SU-DHL-6 (cell line): Measurements from ENCODE around the gene RAB44.
A peak's percentile ranks its signal among the peaks of the same experiment; 100 is the strongest.

Experiments
- H2AFZ ChIP-seq: fragments of 200-600 bp; sonication (generic); 2 replicates; pipeline ENCODE4 v1.6.1; 2014; ENCODE audit warnings: low read depth, mild to moderate bottlenecking, moderate library complexity, mixed read lengths, antibody characterized with exemption, low read length; ENCODE audit not compliant: severe bottlenecking
- H3F3A ChIP-seq: fragments of 200-600 bp; shearing (Covaris generic); 2 replicates; pipeline ENCODE4 v1.6.0; 2016; ENCODE audit warnings: antibody characterized with exemption, mild to moderate bottlenecking; ENCODE audit not compliant: insufficient read depth
- H3K27ac ChIP-seq: fragments of 200-600 bp; sonication (generic); 2 replicates; pipeline ENCODE4 v1.5.1; 2016; ENCODE audit warnings: low read depth, mild to moderate bottlenecking, low read length, moderate library complexity, mixed read lengths
- H3K27me3 ChIP-seq: fragments of 200-600 bp; sonication (generic), shearing (Covaris generic); 2 replicates; pipeline ENCODE4 v1.6.0; 2014; ENCODE audit warnings: mild to moderate bottlenecking, low read length
- H3K36me3 ChIP-seq: fragments of 200-600 bp; sonication (generic); 2 replicates; pipeline ENCODE4 v1.6.1; 2014; ENCODE audit warnings: mild to moderate bottlenecking, low read length, mixed read lengths
- H3K4me2 ChIP-seq: fragments of 300-600, 200-600 bp; shearing (Covaris generic), sonication (generic); 2 replicates; pipeline ENCODE4 v1.6.0; 2014; ENCODE audit warnings: low read length, low read depth, mild to moderate bottlenecking; ENCODE audit not compliant: poor library complexity, severe bottlenecking
- H3K4me3 ChIP-seq: fragments of 200-600 bp; sonication (generic); 2 replicates; pipeline ENCODE4 v1.5.1; 2014; ENCODE audit warnings: antibody characterized with exemption, low read length, mild to moderate bottlenecking, mixed read lengths; ENCODE audit not compliant: insufficient read depth, poor library complexity, severe bottlenecking
- H3K79me2 ChIP-seq: fragments of 200-600 bp; sonication (generic); 2 replicates; pipeline ENCODE4 v1.6.1; 2014; ENCODE audit warnings: mild to moderate bottlenecking, low read length, moderate library complexity; ENCODE audit not compliant: insufficient read depth
- H3K9ac ChIP-seq: fragments of 200-600 bp; sonication (generic); 2 replicates; pipeline ENCODE4 v1.7.0; 2014; ENCODE audit warnings: mild to moderate bottlenecking, low read length
- H3K9me2 ChIP-seq: fragments of 200-600 bp; sonication (generic); replicated peaks from 2 replicates; pipeline ENCODE4 v1.6.1; 2014; ENCODE audit warnings: low read length; ENCODE audit not compliant: insufficient read depth
- H3K9me3 ChIP-seq: fragments of 200-600 bp; sonication (generic); 2 replicates; pipeline ENCODE4 v1.6.1; 2014; ENCODE audit warnings: low read length, mixed read lengths; ENCODE audit not compliant: insufficient read depth
- H4K20me1 ChIP-seq: fragments of 200-600 bp; sonication (generic); 2 replicates; pipeline ENCODE4 v1.6.1; 2014; ENCODE audit warnings: low read depth, mild to moderate bottlenecking, antibody characterized with exemption, low read length, moderate library complexity, mixed read lengths
- CTCF ChIP-seq: fragments of 200-600 bp; sonication (generic); IDR thresholded peaks from one replicate; pipeline ENCODE4 v1.5.1; 2017; ENCODE audit warnings: antibody characterized with exemption, mild to moderate bottlenecking, low read length, moderate library complexity; ENCODE audit not compliant: insufficient read depth, poor library complexity, severe bottlenecking
- EZH2phosphoT487 ChIP-seq: fragments of 200-600 bp; sonication (generic), shearing (Covaris generic); conservative IDR thresholded peaks from 2 replicates; pipeline ENCODE4 v1.6.1; 2018; ENCODE audit warnings: mild to moderate bottlenecking, antibody characterized with exemption, low read length, moderate library complexity, mixed read lengths

RAB44 gene

DNA sequence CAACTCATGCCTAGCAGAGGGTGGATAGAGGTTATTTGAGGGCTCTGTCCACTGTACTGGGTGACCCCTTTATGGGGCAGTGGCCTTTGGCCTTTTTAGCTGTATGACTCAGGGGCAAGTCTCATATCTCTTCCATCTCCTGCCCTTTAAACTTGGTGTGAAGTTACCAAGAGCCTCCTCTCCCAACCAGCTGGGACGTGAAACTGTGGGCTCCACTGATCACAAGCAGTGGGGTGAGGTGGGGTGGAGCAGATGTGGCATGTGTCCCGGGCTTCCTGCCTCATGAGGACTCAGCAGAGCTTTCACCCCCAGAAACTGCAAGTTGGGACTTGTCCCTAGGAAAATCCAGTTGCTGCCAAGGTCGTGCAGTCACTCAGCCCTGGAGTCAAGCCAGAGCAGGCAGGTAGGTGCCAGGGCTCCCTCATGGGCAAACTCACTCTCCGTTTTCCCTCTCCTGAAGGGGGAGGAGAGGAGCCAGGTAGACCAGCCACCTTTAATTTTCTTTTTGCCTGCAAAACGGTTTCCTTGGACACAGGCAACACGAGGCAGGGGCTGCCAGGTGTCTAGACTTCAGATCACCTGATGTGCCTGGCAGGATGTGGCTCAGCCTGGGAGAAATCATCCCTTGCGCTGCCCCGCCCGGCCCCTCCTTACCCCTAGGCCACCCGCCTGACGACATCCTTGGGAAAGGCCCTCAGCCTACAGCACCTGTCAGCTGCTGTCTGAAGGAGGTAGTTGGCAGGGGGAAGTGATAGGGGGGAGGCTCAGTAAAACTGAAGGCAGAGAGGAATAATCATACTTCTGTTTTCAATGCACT is 15.1 kb upstream of the RAB44 start:
- H3K4me3 ChIP-seq, result no peak overlapping the region
- H3K9me2 ChIP-seq, result no peaks in the 10 kb centered on the region
- H3K27me3 ChIP-seq, result no peaks in the 10 kb centered on the region
- no peak for TF ChIP-seq EZH2phosphoT487
- no peak for TF ChIP-seq CTCF
- peak overlapping the region; percentile 35 for H3K4me2 ChIP-seq
- H3K9ac ChIP-seq, result peak overlapping the region; percentile 14
- H3F3A ChIP-seq, result peaks cover 24% of the 10 kb centered on the region
- no peaks in the 10 kb centered on the region for H3K9me3 ChIP-seq
- H2AFZ ChIP-seq, result no peak overlapping the region
- peak overlapping the region; percentile 44 for H3K27ac ChIP-seq
- H3K36me3 ChIP-seq, result no peaks in the 10 kb centered on the region
- H3K79me2 ChIP-seq, result no peaks in the 10 kb centered on the region
- no peaks in the 10 kb centered on the region for H4K20me1 ChIP-seq

GRCh38 chr6:36683145-36683655 is 14.4 kb upstream of the RAB44 start:
- Histone ChIP-seq H3K9me2 (no peaks in the 10 kb centered on the region), H2AFZ (no peak overlapping the region), H3K27me3 (no peaks in the 10 kb centered on the region), H3K4me3 (no peak overlapping the region), H3F3A (peaks cover 17% of the 10 kb centered on the region), H3K27ac (peak overlapping the region; percentile 15; the same call in 1 of the 2 replicates), H4K20me1 (no peaks in the 10 kb centered on the region), H3K4me2 (peak overlapping the region; percentile 35), H3K9me3 (no peaks in the 10 kb centered on the region), H3K9ac (peak overlapping the region; percentile 14; the same call in 1 of the 2 replicates), H3K36me3 (no peaks in the 10 kb centered on the region), H3K79me2 (no peaks in the 10 kb centered on the region)
- TF ChIP-seq CTCF (no peak), EZH2phosphoT487 (0 out of 2 replicates have a peak, but pooled peaks have one; percentile 15)

- peak overlapping the region; percentile 35 for H3K4me2 ChIP-seq
- H3K9me2 ChIP-seq, result no peaks in the 10 kb centered on the region
- H3K9ac ChIP-seq, result peak overlapping the region; percentile 14; the same call in 1 of the 2 replicates
- 0 out of 2 replicates have a peak, but pooled peaks have one; percentile 3 for TF ChIP-seq EZH2phosphoT487
- no peak for TF ChIP-seq CTCF
- H3F3A ChIP-seq, result peaks cover 16% of the 10 kb centered on the region
- H3K27me3 ChIP-seq, result no peaks in the 10 kb centered on the region
- no peaks in the 10 kb centered on the region for H3K79me2 ChIP-seq
- H3K9me3 ChIP-seq, result no peaks in the 10 kb centered on the region
- H4K20me1 ChIP-seq, result no peaks in the 10 kb centered on the region
- no peak overlapping the region for H2AFZ ChIP-seq
- H3K36me3 ChIP-seq, result no peaks in the 10 kb centered on the region
- H3K4me3 ChIP-seq, result no peak overlapping the region
- no peak overlapping the region for H3K27ac ChIP-seq
These were observed 13.8 kb upstream of the RAB44 start for GRCh38 chr6:36683656-36684446.
